Measurements from ENCODE around the gene EFCC1.
A peak's percentile ranks its signal among the peaks of the same experiment; 100 is the strongest.
"Not testable (repeated sequence)": the region's sequence is repeated elsewhere in the genome, so short reads cannot be mapped to it uniquely, and the experiment has no call there.

EFCC1 gene

GRCh38 chr3:129058441-129059200 lies 57.5 kb downstream of the EFCC1 start:
- DNase-seq, result no peak

GRCh38 chr3:129059311-129059958 lies 58.3 kb downstream of the EFCC1 start:
- DNase-seq, result no peak

DNA sequence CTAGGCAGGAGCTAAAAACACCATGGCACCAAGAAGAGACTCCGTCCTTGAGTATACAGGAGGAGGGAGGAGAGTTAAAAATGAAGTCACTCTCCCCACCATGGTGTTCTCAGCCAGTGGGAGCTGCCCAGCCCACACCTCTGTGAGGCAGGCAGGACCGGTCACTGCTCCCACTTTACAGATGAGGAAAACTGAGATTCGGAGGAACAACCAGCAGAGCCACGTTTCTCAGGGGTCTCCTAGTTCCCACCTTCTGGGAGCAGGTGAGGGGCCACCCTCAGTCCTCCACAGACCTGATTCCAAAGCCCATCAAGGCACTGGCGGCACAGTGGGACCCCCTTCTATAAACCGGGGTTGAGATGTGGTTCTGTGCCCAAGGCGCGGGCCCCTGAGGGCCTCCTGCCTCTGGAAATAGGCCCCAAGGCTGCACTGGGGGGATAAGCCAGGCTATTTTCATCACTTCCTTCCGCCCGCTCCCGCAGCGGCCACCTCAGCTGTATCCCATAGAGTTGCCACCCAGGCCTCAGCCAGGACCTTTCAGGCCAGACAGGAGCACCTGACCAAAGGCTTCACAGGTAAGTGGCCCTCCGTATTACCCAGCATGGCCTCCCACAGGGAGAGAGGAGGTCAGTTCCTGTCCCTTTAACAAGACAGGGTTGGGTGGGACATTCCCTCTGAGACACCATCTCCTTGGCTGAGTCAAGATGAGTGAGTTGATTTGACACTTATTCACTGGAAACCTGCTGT lies 59.3 kb downstream of the EFCC1 start, which contains the start of gene GP9:
GP9 (plus strand) TSS at position 504 of the 747 bp plus-strand sequence. CDS start 961 bp downstream, outside the sequence.
- DNase-seq, result peak; percentile 38

DNA sequence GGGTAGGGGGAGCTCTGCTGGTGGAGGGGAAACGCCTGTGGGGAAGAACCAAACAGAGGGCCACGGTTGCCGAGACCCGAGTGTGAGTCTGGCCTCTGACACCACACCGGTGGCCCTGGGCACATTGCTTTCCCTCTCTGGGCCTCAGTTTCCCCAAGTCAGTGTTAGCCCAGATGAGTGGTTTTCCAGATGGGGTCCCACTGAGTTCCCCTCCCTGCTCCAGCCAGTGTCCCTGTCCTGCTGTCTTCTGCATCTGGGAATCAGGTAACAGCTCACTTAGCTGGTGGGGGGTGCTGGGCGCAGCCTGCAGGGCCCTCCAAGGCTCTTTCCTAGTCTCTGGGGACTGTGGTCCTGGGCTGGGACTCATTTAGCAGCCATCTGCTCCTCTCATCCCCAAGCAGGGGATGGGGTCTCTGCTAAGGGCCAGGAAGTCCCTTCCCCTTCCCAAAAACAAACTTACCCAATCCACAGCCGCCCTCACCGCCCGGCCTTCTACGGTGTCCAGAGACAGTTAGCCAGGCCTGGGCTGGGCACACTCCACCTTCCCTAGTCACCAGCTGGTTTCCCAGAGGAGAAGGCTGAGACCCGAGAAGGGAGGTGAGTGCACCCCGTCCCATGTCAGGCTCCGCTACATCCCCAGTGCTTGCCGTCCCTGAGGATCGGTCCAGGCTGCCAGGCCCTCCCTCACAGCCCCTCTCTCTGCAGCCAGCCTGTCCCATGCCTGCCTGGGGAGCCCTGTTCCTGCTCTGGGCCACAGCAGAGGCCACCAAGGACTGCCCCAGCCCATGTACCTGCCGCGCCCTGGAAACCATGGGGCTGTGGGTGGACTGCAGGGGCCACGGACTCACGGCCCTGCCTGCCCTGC lies 60.2 kb downstream of the EFCC1 start:
- no peak for DNase-seq

- no peak for DNase-seq
These were observed 61.1 kb downstream of the EFCC1 start for GRCh38 chr3:129061888-129062834.

GRCh38 chr3:129063091-129063640 lies 62.1 kb downstream of the EFCC1 start:
- DNase-seq, result no peak

GRCh38 chr3:129063841-129064482 lies 62.9 kb downstream of the EFCC1 start:
- DNase-seq, result no peak

DNA sequence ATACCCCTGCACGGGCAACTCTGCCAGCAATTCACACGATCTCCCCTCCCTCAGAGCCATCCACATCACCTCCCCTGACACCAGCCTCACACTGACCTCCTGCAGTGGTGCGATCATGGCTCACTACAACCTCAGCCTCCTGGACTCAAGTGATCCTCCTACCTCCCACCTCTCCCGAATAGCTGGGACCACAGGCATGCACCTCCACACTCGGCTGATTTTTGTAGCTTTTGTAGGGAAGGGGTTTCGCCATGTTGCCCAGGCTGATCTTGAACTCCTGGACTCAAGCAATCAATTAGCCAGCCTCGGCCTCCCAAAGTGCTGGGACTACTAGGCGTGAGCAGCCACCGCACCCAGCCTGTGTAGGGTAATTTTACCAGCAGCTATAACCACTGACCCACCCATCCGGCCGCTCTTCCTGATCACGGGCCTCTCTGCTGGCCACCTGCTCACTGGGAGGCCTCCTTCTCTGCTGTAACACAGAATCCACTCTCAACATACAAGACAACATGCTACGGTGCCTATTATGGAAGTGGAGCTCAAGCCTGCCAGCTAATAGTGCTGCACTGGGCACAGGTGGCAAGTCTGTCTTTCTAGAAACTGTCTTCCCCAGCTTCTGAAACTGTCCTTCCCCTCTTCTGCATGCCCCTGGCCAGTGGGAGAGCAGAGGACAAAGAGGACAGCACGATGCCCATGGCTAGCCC lies 64.1 kb downstream of the EFCC1 start:
- no peak for DNase-seq

DNA sequence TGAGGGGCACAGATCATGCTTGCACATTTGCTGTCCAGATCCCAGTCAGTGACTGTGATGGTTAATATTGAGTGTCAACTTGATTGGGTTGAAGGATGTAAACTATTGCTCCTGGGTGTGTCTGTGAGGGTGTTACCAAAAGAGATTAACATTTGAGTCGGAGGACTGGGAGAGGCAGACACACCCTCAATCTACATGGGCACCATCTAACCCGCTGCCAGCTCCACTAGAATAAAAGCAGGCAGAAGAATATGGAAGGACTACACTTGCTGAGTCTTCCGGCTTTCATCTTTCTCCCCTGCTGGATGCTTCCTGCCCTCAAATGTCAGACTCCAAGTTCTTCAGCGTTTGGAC lies 64.6 kb downstream of the EFCC1 start:
- no peak for DNase-seq

DNA sequence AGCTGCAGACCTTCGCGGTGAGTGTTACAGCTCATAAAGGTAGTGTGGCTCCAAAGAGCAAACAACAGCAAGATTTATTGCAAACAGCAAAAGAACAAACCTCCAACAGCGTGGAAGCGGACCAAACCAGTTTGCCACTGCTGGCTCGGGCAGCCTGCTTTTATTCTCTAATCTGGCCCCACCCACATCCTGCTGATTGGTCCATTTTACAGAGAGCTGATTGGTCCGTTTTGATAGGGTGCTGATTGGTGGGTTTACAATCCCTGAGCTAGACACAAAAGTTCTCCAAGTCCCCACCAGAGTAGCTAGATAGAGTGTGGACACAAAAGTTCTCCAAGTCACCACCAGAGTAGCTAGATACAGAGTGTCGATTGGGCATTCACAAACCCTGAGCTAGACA lies 66.6 kb downstream of the EFCC1 start:
- not testable (repeated sequence) for DNase-seq

DNA sequence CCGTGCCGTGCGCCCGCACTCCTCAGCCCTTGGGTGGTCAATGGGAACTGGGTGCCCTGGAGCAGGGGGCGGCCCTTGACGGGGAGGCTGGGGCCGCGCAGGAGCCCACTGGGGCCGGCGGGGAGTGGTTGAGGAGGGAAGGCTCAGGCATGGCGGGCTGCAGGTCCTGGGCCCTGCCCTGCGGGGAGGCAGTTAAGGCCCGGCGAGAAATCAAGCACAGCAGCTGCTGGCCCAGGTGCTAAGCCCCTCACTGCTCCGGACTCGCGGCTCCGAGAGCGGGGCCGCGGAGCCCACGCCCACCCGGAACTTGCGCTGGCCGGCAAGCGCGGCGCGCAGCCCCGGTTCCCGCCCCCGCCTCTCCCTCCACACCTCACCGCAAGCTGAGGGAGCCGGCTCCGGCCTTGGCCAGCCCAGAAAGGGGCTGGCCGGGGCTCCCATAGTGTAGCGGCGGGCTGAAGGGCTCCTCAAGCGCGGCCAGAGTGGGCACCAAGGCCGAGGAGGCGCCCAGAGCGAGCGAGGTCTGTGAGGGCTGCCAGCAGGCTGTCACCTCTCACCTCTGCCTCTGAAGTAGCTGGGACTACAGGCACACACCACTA lies 67.3 kb downstream of the EFCC1 start:
- DNase-seq, result no peak

- DNase-seq, result not testable (repeated sequence)
These were observed 68.4 kb downstream of the EFCC1 start for GRCh38 chr3:129069313-129070085.

GRCh38 chr3:129070086-129070885 lies 69.2 kb downstream of the EFCC1 start:
- DNase-seq, result no peak

DNA sequence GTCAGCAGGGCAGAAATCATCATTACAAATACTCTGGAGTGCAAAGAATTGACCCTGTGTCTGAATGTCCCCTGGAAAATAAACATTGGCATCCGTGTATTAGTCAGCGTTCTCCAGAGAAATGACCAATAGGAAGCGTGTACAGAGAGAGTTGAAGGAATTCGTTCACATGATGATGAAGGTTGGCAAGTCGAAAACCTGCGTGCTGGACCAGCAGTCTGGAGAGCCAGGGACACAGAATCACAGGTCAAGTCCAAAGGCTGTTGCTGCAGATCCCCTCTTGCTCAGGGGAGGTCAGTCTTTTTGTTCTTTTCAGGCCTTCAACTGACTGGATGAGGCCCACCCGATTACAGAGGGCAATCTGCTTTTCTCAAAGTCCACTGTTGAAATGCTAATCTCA lies 76.1 kb downstream of the EFCC1 start:
- no peak for DNase-seq

DNA sequence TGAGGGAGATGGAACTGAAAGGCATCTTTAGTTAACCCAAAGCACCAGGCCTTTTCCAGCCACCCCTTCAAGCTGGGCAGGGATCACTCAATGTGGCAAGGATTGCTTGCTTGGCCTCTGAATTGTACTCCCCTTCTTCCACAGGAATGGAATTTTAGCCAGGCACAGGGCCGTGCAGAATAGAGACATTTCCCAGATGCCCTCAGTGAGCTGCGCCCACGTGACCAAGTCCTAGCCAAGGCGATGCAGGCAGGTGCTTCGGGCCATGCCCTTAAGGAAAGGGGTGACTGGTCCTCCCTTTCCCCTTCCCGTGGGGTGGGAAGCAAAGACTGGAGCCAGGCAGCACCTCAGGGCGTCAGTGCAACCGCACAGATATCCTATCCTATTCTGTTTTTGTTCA lies 77.4 kb downstream of the EFCC1 start:
- DNase-seq, result no peak

DNA sequence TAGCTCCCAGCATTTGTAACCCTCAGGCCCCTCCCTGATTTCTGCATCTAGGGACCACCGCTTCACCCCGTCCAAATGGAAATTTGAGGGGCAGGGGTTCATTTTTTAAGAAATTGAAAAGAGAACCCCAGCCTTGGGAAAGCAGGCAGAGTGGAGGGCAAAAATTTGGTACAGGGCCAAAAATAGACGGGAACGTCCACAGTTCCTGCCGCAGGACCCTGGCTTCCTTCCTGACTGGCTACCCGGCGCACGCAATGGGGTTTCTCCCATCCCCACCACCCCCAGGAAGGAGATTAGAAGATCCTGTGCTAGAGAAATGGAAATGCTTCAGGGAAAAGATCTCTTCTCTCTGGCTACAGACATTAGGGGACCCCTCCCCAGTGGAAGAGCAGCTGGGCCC lies 80.4 kb downstream of the EFCC1 start:
- DNase-seq, result no peak

DNA sequence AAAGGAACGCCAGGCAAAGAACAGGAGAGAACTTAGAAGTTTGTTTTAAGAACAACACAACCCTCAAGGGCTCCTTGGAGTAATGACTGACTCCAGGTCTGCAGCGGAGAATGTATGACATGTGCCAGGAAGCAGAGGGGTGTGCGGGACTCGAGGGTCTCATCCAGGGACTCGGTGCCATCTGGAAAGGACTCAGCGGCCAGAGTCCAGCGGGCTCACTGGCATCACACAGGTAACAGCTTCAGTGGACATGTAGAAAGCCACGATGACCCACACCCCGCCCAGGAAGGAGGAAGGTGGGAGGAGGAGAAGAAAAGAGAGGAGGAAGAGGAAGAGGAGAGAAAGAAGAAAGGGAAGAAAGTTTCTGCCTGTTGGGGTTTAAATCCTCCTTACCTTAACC lies 80.9 kb downstream of the EFCC1 start:
- DNase-seq, result no peak

DNA sequence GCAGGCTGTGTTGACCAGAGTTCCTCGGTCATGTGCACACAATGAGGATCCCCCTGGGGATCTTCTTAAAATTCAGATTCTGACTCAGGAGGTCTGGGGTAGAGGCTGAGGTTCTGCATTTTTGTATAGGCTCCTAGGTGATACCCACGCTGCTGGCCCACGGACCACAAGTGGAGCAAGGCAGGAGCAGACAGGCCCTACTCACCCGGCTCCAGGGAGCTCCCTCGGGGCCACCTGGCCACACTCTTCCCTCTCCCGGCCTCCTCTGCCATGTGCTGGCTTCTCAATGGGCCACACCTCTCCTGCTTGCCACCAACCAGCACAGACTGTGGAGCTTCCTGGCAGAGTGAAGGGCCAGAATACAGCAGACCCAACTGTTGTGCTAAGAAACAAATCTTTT lies 83.4 kb downstream of the EFCC1 start:
- no peak for DNase-seq

Data from GF-D8 (cell line).